ENCODE results near the gene EML4.

DNA sequence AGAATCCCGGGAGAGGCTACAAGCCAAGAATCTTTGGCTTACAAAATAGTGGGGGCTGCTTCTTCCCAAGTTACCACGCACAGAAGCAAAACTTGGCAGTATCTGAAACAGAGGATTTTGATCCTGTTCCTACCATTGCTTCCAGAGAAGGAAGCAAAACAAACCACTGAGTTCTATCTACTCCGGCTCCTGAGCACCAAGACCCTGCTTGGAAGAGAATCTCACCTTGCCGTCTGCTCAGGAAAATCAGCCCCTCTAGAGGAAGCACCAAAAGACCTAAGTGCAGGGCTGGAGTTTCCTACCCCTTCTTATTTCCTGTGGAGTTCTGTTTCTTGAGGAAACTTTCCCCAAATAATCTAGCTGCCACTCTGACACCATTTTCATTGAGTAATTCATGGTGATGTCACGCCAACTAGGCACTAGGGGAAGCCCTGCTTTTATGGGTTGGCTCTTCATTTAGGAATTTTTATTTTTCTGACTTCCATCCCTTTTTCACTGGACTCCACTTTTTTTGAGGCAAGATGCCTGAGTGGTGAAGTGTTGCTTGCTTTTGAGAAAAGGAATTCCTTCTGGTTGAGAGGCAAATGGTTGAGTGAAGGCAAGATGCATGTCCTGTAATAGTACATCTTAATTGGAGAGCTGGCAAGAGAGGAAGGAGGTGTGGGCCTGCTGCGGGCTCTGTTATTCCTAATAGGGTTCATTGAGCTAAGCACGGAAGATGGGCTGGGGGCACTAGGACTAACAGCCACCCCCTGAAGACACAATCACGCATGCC lies 36.8 kb upstream of the EML4 start:
- no peak for TF ChIP-seq POLR2A (IDR thresholded peaks at IDR 0.05)
- TF ChIP-seq, protein P1, sequence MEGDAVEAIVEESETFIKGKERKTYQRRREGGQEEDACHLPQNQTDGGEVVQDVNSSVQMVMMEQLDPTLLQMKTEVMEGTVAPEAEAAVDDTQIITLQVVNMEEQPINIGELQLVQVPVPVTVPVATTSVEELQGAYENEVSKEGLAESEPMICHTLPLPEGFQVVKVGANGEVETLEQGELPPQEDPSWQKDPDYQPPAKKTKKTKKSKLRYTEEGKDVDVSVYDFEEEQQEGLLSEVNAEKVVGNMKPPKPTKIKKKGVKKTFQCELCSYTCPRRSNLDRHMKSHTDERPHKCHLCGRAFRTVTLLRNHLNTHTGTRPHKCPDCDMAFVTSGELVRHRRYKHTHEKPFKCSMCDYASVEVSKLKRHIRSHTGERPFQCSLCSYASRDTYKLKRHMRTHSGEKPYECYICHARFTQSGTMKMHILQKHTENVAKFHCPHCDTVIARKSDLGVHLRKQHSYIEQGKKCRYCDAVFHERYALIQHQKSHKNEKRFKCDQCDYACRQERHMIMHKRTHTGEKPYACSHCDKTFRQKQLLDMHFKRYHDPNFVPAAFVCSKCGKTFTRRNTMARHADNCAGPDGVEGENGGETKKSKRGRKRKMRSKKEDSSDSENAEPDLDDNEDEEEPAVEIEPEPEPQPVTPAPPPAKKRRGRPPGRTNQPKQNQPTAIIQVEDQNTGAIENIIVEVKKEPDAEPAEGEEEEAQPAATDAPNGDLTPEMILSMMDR (IDR thresholded peaks at IDR 0.05 in 4 of 5, conservative IDR thresholded peaks at IDR 0.05 in 1 of 5) = no peak

Measured in gastrocnemius medialis (tissue), 4 donors.